ENCODE data around the gene CST9. TPM values are rescaled to one million over a fixed set of nuclear protein-coding genes. Genes with fewer than 3 reads are reported as not detected.
"Not testable (repeated sequence)": the region's sequence is repeated elsewhere in the genome, so short reads cannot be mapped to it uniquely, and the experiment has no call there.

CST9 gene
- total and polyA plus RNA-seq, 2 donors (not counting 3 experiments of a cell fraction or from before 2014, with no cell fraction given): not detected

DNA sequence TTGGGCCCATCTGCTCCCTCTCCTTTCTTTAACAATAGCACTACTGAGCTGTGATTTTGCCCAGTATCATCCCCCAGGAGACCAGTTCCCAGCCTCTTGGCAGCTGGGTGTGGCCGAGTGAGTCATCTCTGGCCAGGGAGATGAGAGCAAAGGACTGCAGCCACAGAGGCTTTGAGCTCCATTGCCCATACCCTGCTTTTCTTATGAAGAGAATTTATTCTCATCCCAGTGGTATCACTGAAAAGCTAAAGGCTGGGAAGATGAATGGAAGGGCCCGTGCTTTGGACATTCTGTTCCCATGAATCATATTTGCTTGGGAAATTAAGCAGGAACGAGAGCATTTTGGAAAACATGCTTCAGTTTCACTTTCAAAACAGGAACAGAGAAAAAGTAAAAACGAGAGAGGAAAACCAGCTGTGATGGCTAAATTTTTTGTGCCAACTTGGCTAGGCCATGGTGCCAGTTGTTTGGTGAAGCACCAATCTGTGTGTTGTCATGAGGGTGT, 17.2 kb upstream of the CST9 start:
- Histone ChIP-seq H3K27me3 (ENCODE audit: control insufficient read depth in 2 of 2, insufficient read depth in 2 of 2, low read length in 2 of 2) (no peaks in the 10 kb centered on the region), H2AFZ (ENCODE audit: low read depth, low read length) (peak overlapping the region; percentile 97), H4K20me1 (replicated peaks; ENCODE audit: control insufficient read depth, extremely low read depth, insufficient read depth, low read length) (no peaks in the 10 kb centered on the region), H3K9me3 (replicated peaks; ENCODE audit: control insufficient read depth, insufficient read depth, low read length) (no peaks in the 10 kb centered on the region), H3K36me3 (ENCODE audit: control insufficient read depth in 2 of 2, extremely low read depth in 1 of 2, insufficient read depth in 2 of 2, low read length in 2 of 2) (no peaks in the 10 kb centered on the region), H3K9me1 (replicated peaks; ENCODE audit: control insufficient read depth, extremely low read depth, insufficient read depth, low read length) (no peaks in the 10 kb centered on the region), H3K79me2 (ENCODE audit: control insufficient read depth, insufficient read depth, low read length) (no peaks in the 10 kb centered on the region), H3K27ac (ENCODE audit: insufficient read depth, low read depth, low read length) (peak overlapping the region; percentile 66), H3K9ac (replicated peaks; ENCODE audit: extremely low read depth, insufficient read depth, low read length) (peak overlapping the region; percentile 71), H3K4me2 (ENCODE audit: insufficient read depth, low read length) (peak overlapping the region; percentile 92), H3K4me3 (replicated peaks in 1 of 3; ENCODE audit: insufficient read depth in 1 of 3, low read depth in 1 of 3, low read length in 3 of 3) (peak overlapping the region; percentile 8 to 68 (median 20)), H3K4me1 (ENCODE audit: control insufficient read depth, extremely low read depth, insufficient read depth, low read length) (peaks cover 10% of the 10 kb centered on the region)
- intact Hi-C loops (cut with micrococcal nuclease): loop anchor here (2.0 kb wide), 1 partner anchor 14 kb away; the partner anchor contains the start of gene CST3
- BruUV-seq (replicated peaks): TSS peak; percentile 39
- ChIA-PET POLR2A (interaction anchor here (1.2 kb wide), 1 partner anchor 15 kb away, joined by 5 read pairs; the partner anchor contains the start of gene CST3), CTCF (interaction anchor here (0.7 to 1.2 kb wide), 6 partner anchors 14 to 181 kb away, joined by 3 to 7 read pairs (median 3); no protein-coding TSS in a partner anchor)
- dilution Hi-C loops (cut with MboI; ENCODE audit: extremely low pct_ligation_motif_present, low sequenced_read_pairs): no loop called here
- FAIRE-seq: peak; percentile 83
- peak; percentile 68 for DNase-seq (ENCODE audit: low read depth, low spot score)
- TF ChIP-seq FOS (IDR thresholded peaks at IDR 0.05; ENCODE audit: borderline replicate concordance, insufficient read depth, low read length) (peak; percentile 88), POLR2A (IDR thresholded peaks at IDR 0.05; ENCODE audit: low read depth, low read length) (no peak), EZH2 (IDR thresholded peaks at IDR 0.05; ENCODE audit: borderline replicate concordance, low read depth, low read length, severe bottlenecking) (no peak), JUN (IDR thresholded peaks at IDR 0.05; ENCODE audit: borderline replicate concordance, insufficient read depth, insufficient read length, low read depth) (peak; percentile 39), MYC (IDR thresholded peaks at IDR 0.05; ENCODE audit: low read depth, low read length) (no peak), GATA2 (IDR thresholded peaks at IDR 0.05; ENCODE audit: insufficient read depth, insufficient read length, low read depth, low read length) (no peak), POLR2AphosphoS5 (IDR thresholded peaks at IDR 0.05; ENCODE audit: insufficient read depth, low read depth, low read length) (peak; percentile 19)
- TF ChIP-seq, protein P1, sequence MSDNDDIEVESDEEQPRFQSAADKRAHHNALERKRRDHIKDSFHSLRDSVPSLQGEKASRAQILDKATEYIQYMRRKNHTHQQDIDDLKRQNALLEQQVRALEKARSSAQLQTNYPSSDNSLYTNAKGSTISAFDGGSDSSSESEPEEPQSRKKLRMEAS (IDR thresholded peaks at IDR 0.05; ENCODE audit: insufficient read depth, insufficient read length): no peak
- TF ChIP-seq, protein P2, sequence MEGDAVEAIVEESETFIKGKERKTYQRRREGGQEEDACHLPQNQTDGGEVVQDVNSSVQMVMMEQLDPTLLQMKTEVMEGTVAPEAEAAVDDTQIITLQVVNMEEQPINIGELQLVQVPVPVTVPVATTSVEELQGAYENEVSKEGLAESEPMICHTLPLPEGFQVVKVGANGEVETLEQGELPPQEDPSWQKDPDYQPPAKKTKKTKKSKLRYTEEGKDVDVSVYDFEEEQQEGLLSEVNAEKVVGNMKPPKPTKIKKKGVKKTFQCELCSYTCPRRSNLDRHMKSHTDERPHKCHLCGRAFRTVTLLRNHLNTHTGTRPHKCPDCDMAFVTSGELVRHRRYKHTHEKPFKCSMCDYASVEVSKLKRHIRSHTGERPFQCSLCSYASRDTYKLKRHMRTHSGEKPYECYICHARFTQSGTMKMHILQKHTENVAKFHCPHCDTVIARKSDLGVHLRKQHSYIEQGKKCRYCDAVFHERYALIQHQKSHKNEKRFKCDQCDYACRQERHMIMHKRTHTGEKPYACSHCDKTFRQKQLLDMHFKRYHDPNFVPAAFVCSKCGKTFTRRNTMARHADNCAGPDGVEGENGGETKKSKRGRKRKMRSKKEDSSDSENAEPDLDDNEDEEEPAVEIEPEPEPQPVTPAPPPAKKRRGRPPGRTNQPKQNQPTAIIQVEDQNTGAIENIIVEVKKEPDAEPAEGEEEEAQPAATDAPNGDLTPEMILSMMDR (IDR thresholded peaks at IDR 0.05; ENCODE audit: extremely low read depth in 1 of 2, insufficient read depth in 1 of 2, low read depth in 1 of 2, low read length in 2 of 2): no peak

- Histone ChIP-seq H3K4me3 (replicated peaks in 1 of 3; ENCODE audit: insufficient read depth in 1 of 3, low read depth in 1 of 3, low read length in 3 of 3) (peak overlapping the region in 1 of 3 experiments; percentile 68), H3K27ac (ENCODE audit: insufficient read depth, low read depth, low read length) (peak overlapping the region; percentile 66), H3K4me2 (ENCODE audit: insufficient read depth, low read length) (peak overlapping the region; percentile 92), H3K9ac (replicated peaks; ENCODE audit: extremely low read depth, insufficient read depth, low read length) (peak overlapping the region; percentile 71)
- POLR2A ChIA-PET: interaction anchor here (1.2 kb wide), 1 partner anchor 15 kb away, joined by 5 read pairs; the partner anchor contains the start of gene CST3
- H3K9me1 ChIP-seq (replicated peaks; ENCODE audit: control insufficient read depth, extremely low read depth, insufficient read depth, low read length); H3K4me1 ChIP-seq (ENCODE audit: control insufficient read depth, extremely low read depth, insufficient read depth, low read length); FAIRE-seq; H2AFZ ChIP-seq (ENCODE audit: low read depth, low read length); H3K27me3 ChIP-seq (ENCODE audit: control insufficient read depth in 2 of 2, insufficient read depth in 2 of 2, low read length in 2 of 2); H4K20me1 ChIP-seq (replicated peaks; ENCODE audit: control insufficient read depth, extremely low read depth, insufficient read depth, low read length); H3K9me3 ChIP-seq (replicated peaks; ENCODE audit: control insufficient read depth, insufficient read depth, low read length); H3K79me2 ChIP-seq (ENCODE audit: control insufficient read depth, insufficient read depth, low read length); H3K36me3 ChIP-seq (ENCODE audit: control insufficient read depth in 2 of 2, extremely low read depth in 1 of 2, insufficient read depth in 2 of 2, low read length in 2 of 2); dilution Hi-C loops (cut with MboI; ENCODE audit: extremely low pct_ligation_motif_present, low sequenced_read_pairs); DNase-seq (ENCODE audit: low read depth, low spot score); BruUV-seq (replicated peaks): not testable (repeated sequence)
- intact Hi-C loops (cut with micrococcal nuclease): loop anchor here (2.0 kb wide), 1 partner anchor 14 kb away; the partner anchor contains the start of gene CST3
- CTCF ChIA-PET: interaction anchor here (0.7 to 1.2 kb wide), 6 partner anchors 15 to 180 kb away, joined by 3 to 7 read pairs (median 3); no protein-coding TSS in a partner anchor
These were observed 16.7 kb upstream of the CST9 start for GRCh38 chr20:23622401-23622800.

Measured in endothelial cell of umbilical vein (primary cell).